ENCODE measurements around the gene AVL9. TPM values are rescaled to one million over a fixed set of nuclear protein-coding genes. Genes with fewer than 3 reads are reported as not detected.
"Not testable (repeated sequence)": the region's sequence is repeated elsewhere in the genome, so short reads cannot be mapped to it uniquely, and the experiment has no call there.

The AVL9 gene
- total and polyA plus RNA-seq, 5 donors, result 6.1 to 19.5 (median 15.5) TPM

GRCh38 chr7:32592701-32593100 lies 97.4 kb downstream of the AVL9 start:
- Histone ChIP-seq H3K27me3 (ENCODE audit: control insufficient read depth, insufficient read depth) (no peaks in the 10 kb centered on the region), H3K4me1 (ENCODE audit: control insufficient read depth, insufficient read depth, low read length) (peaks cover 6% of the 10 kb centered on the region), H3K4me3 (ENCODE audit: low read length) (no peak overlapping the region), H3K9me3 (ENCODE audit: control insufficient read depth, low read length) (no peaks in the 10 kb centered on the region), H3K27ac (ENCODE audit: low read length) (no peak overlapping the region)
- intact Hi-C loops (cut with DNase I), result no loop called here
- 89% methylated on average over 4 of the region's 4 CpGs for WGBS
- ATAC-seq (no peak), DNase-seq (no peak)

- ATAC-seq (no peak), DNase-seq (no peak)
- Histone ChIP-seq H3K4me3 (ENCODE audit: low read length) (no peak overlapping the region), H3K9me3 (ENCODE audit: control insufficient read depth, low read length) (no peaks in the 10 kb centered on the region), H3K27me3 (ENCODE audit: control insufficient read depth, insufficient read depth) (no peaks in the 10 kb centered on the region), H3K4me1 (ENCODE audit: control insufficient read depth, insufficient read depth, low read length) (no peaks in the 10 kb centered on the region), H3K27ac (ENCODE audit: low read length) (no peak overlapping the region)
- intact Hi-C loops (cut with DNase I), result no loop called here
- 95% methylated on average over 5 of the region's 5 CpGs for WGBS
Measured at GRCh38 chr7:32594965-32595490, 99.7 kb downstream of the AVL9 start.

- H3K27me3 ChIP-seq (ENCODE audit: control insufficient read depth, insufficient read depth); DNase-seq; H3K27ac ChIP-seq (ENCODE audit: low read length); intact Hi-C loops (cut with DNase I); H3K9me3 ChIP-seq (ENCODE audit: control insufficient read depth, low read length); ATAC-seq; H3K4me1 ChIP-seq (ENCODE audit: control insufficient read depth, insufficient read depth, low read length); H3K4me3 ChIP-seq (ENCODE audit: low read length): not testable (repeated sequence)
- 98% methylated on average over 4 of the region's 4 CpGs for WGBS
Measured at GRCh38 chr7:32601196-32601595, 105.9 kb downstream of the AVL9 start.

- H3K4me1 ChIP-seq (ENCODE audit: control insufficient read depth, insufficient read depth, low read length), result no peaks in the 10 kb centered on the region
- intact Hi-C loops (cut with DNase I), result no loop called here
- no peak overlapping the region for H3K4me3 ChIP-seq (ENCODE audit: low read length)
- H3K27me3 ChIP-seq (ENCODE audit: control insufficient read depth, insufficient read depth), result no peaks in the 10 kb centered on the region
- ATAC-seq, result peak; percentile 41 to 47
- 95% methylated on average over 2 of the region's 2 CpGs for WGBS
- H3K9me3 ChIP-seq (ENCODE audit: control insufficient read depth, low read length), result no peaks in the 10 kb centered on the region
- no peak for DNase-seq
- no peak overlapping the region for H3K27ac ChIP-seq (ENCODE audit: low read length)
Measured at GRCh38 chr7:32602470-32602869, 107.2 kb downstream of the AVL9 start.

- DNase-seq; ATAC-seq; H3K27ac ChIP-seq (ENCODE audit: low read length); H3K4me1 ChIP-seq (ENCODE audit: control insufficient read depth, insufficient read depth, low read length); H3K9me3 ChIP-seq (ENCODE audit: control insufficient read depth, low read length); H3K27me3 ChIP-seq (ENCODE audit: control insufficient read depth, insufficient read depth); intact Hi-C loops (cut with DNase I); H3K4me3 ChIP-seq (ENCODE audit: low read length): not testable (repeated sequence)
- 87% methylated on average over 3 of the region's 3 CpGs for WGBS
Measured at GRCh38 chr7:32603492-32603891, 108.2 kb downstream of the AVL9 start.

GRCh38 chr7:32604047-32604446 lies 108.8 kb downstream of the AVL9 start:
- H3K4me3 ChIP-seq (ENCODE audit: low read length); H3K27ac ChIP-seq (ENCODE audit: low read length); H3K4me1 ChIP-seq (ENCODE audit: control insufficient read depth, insufficient read depth, low read length); H3K27me3 ChIP-seq (ENCODE audit: control insufficient read depth, insufficient read depth); DNase-seq; H3K9me3 ChIP-seq (ENCODE audit: control insufficient read depth, low read length); intact Hi-C loops (cut with DNase I); ATAC-seq: not testable (repeated sequence)
- WGBS, result 91% methylated on average over 7 of the region's 7 CpGs

GRCh38 chr7:32605032-32605431 lies 109.7 kb downstream of the AVL9 start:
- no peaks in the 10 kb centered on the region for H3K9me3 ChIP-seq (ENCODE audit: control insufficient read depth, low read length)
- H3K27me3 ChIP-seq (ENCODE audit: control insufficient read depth, insufficient read depth), result no peaks in the 10 kb centered on the region
- H3K4me1 ChIP-seq (ENCODE audit: control insufficient read depth, insufficient read depth, low read length), result no peaks in the 10 kb centered on the region
- no peak overlapping the region for H3K4me3 ChIP-seq (ENCODE audit: low read length)
- DNase-seq (no peak), ATAC-seq (no peak)
- H3K27ac ChIP-seq (ENCODE audit: low read length), result no peak overlapping the region
- intact Hi-C loops (cut with DNase I), result no loop called here

- no peak for ATAC-seq
- H3K27me3 ChIP-seq (ENCODE audit: control insufficient read depth, insufficient read depth), result no peaks in the 10 kb centered on the region
- DNase-seq, result no peak
- H3K27ac ChIP-seq (ENCODE audit: low read length), result no peak overlapping the region
- no peak overlapping the region for H3K4me3 ChIP-seq (ENCODE audit: low read length)
- intact Hi-C loops (cut with DNase I), result no loop called here
- 83% methylated on average over 4 of the region's 4 CpGs for WGBS
- H3K9me3 ChIP-seq (ENCODE audit: control insufficient read depth, low read length), result no peaks in the 10 kb centered on the region
- H3K4me1 ChIP-seq (ENCODE audit: control insufficient read depth, insufficient read depth, low read length), result no peaks in the 10 kb centered on the region
Measured at GRCh38 chr7:32609463-32609862, 114.2 kb downstream of the AVL9 start.

GRCh38 chr7:32611201-32612099 lies 116.2 kb downstream of the AVL9 start:
- 50% methylated on average over 5 of the region's 5 CpGs for WGBS
- no peaks in the 10 kb centered on the region for H3K4me1 ChIP-seq (ENCODE audit: control insufficient read depth, insufficient read depth, low read length)
- no peak overlapping the region for H3K27ac ChIP-seq (ENCODE audit: low read length)
- no peaks in the 10 kb centered on the region for H3K27me3 ChIP-seq (ENCODE audit: control insufficient read depth, insufficient read depth)
- H3K9me3 ChIP-seq (ENCODE audit: control insufficient read depth, low read length), result no peaks in the 10 kb centered on the region
- ATAC-seq (peak; percentile 51 to 82), DNase-seq (no peak)
- intact Hi-C loops (cut with DNase I), result no loop called here
- H3K4me3 ChIP-seq (ENCODE audit: low read length), result no peak overlapping the region

- Histone ChIP-seq H3K27me3 (ENCODE audit: control insufficient read depth, insufficient read depth) (no peaks in the 10 kb centered on the region), H3K4me1 (ENCODE audit: control insufficient read depth, insufficient read depth, low read length) (no peaks in the 10 kb centered on the region), H3K9me3 (ENCODE audit: control insufficient read depth, low read length) (no peaks in the 10 kb centered on the region), H3K4me3 (ENCODE audit: low read length) (no peak overlapping the region), H3K27ac (ENCODE audit: low read length) (no peak overlapping the region)
- intact Hi-C loops (cut with DNase I), result no loop called here
- ATAC-seq, result peak; percentile 93 to 95
- DNase-seq, result peak; percentile 81 to 86 (median 82)
- 72% methylated on average over 1 of the region's 1 CpG for WGBS
Measured at GRCh38 chr7:32616625-32617024, 121.3 kb downstream of the AVL9 start.

- no peaks in the 10 kb centered on the region for H3K27me3 ChIP-seq (ENCODE audit: control insufficient read depth, insufficient read depth)
- DNase-seq, result no peak
- ATAC-seq, result no peak
- H3K4me1 ChIP-seq (ENCODE audit: control insufficient read depth, insufficient read depth, low read length), result no peaks in the 10 kb centered on the region
- intact Hi-C loops (cut with DNase I), result no loop called here
- WGBS, result 79% methylated on average over 2 of the region's 2 CpGs
- no peak overlapping the region for H3K27ac ChIP-seq (ENCODE audit: low read length)
- no peaks in the 10 kb centered on the region for H3K9me3 ChIP-seq (ENCODE audit: control insufficient read depth, low read length)
- no peak overlapping the region for H3K4me3 ChIP-seq (ENCODE audit: low read length)
Measured at GRCh38 chr7:32618470-32618869, 123.2 kb downstream of the AVL9 start.
